COLO829 (cell line): ENCODE measurements around the gene XXYLT1.
A peak's percentile ranks its signal among the peaks of the same experiment; 100 is the strongest.

Source experiments
- DNase-seq: peaks from one replicate; pipeline ENCODE4 v3.0.0; 2012; ENCODE audit warnings: low spot score

The XXYLT1 gene

DNA sequence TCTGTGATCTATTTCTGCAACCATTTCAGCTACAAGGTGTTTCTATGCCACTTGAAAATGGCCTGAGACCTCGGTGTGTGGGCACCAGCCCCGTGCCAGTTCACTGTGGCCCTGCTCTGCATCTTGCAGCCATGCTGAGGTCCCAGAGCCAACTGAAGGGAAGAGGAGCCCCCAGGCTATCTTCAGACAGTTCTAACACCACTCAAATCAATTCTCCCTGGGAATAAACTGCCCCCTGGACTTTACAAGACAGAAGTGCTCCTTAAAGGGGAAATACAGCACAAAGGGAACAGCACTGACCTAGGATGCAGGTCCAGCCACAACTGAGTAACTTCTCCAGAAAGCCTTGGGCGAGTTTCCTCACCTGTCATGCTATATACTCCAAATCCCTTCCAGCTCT, 3.9 kb downstream of the XXYLT1 start:
- no peak for DNase-seq

- DNase-seq = no peak
Measured at GRCh38 chr3:195266428-195266827, 4.5 kb downstream of the XXYLT1 start.

GRCh38 chr3:195265363-195265976, 5.5 kb downstream of the XXYLT1 start:
- DNase-seq = no peak

DNA sequence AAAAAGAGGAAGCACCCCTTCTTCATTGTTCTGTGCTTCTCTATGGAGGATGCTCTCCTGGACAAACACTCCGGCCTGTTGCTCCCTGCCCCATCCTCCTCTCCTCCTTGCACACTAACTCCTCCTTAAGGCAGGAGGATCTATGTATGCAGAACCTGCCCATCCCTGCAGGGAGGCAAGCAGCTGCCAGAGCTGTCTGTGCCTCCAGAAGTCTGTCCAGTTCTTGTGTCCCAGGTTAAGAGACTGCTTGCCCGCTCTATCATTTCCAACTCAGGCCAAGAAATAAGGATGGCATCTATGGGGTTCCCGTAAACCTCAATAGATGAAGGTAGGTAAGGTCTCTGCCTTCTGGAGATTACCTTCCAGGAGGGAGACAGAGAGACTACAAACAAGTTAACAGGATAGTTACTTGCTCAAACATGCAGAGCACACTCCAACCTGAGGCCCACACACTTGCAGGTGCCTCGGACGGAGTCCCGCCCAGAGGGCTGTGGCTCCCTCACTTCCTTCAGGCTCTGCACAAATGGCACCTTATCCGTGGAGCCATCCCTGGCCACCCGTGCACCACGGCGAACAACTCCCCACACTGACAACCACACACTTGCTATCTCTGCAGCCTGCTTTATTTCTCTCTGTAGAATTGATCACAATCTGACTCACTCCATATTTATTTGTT, 6.9 kb downstream of the XXYLT1 start:
- no peak for DNase-seq

DNA sequence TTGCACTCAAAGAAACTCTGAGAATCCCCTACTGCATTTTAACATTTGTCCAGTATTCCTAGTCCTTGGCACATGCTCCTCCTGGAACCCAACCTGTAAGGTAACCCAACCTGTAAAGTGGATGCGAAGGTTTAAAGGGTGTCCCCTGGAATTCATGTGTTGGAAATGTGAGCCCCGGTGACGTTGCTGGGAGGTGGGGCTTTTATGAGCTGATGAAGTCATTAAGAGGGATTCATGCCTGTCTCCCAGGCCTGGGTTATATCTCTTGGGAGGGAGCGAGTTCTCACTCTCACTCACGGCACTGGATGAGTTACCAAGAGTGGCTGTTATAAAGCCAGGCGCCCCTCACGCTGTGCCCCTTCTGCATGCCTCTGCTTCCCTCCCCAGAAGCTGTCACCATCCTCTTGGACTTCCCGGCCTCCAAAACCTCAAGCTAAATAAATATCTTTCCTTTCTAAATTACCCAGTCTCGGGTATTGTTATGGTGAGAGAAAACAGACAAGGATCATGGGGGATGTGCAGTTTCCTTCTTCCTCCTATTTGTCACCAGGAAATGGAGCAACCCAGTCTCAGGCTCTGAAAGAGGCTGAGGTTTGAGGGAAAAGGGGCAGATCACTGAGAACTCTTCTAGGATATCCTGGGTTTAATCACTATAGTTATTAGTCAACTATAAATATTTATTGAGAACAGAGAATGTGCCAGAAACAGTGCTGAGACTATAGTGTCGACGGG, 7.6 kb downstream of the XXYLT1 start:
- no peak for DNase-seq

GRCh38 chr3:195261925-195262324, 9.0 kb downstream of the XXYLT1 start:
- DNase-seq = no peak

GRCh38 chr3:195260280-195260905, 10.6 kb downstream of the XXYLT1 start:
- DNase-seq = no peak

DNA sequence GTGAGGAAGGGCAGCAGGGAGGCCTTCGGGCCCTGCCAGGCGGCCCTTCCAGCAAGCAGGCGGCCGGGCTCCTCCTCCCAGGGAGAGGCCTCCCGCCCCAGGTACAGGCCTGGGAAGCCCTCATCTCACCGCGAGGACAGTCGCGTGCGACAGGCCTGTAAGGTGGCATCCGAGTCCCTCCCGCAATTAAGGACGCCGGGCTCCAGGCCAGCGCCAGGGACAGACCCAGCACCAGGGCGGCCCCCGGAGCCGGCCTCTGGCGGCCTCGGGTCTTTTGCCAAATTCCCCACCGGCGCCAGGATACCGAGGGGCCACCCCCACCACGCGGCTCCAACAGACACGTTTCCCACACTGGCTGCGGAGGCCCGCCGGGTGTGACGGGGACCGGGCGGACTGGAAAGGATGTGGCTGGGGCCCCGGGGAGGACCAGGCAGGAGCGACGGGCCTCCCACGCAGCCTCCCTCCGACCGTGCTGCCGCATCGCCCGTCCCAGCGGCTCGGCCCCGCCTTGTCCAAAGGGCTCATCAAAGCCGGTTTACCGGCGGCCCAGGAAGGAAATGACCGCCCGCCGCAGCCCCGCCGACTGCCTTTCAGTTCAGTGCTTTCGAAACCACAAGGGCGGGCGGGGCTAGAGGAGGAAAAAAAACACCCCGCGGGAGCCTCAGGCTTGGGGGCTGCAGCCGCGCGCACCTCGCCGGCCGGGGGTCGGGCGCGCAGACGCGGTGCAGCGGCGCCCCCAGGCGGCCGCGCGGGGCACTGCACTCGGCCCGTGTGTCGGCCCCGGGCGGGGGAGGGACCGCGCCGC, 11.3 kb downstream of the XXYLT1 start:
- DNase-seq = peak; percentile 96

- no peak for DNase-seq
Measured at GRCh38 chr3:195259154-195259474, 11.8 kb downstream of the XXYLT1 start.

- no peak for DNase-seq
Measured at GRCh38 chr3:195258449-195259153, 12.4 kb downstream of the XXYLT1 start.

- no peak for DNase-seq
Measured at GRCh38 chr3:195257454-195258448, 13.2 kb downstream of the XXYLT1 start.

DNA sequence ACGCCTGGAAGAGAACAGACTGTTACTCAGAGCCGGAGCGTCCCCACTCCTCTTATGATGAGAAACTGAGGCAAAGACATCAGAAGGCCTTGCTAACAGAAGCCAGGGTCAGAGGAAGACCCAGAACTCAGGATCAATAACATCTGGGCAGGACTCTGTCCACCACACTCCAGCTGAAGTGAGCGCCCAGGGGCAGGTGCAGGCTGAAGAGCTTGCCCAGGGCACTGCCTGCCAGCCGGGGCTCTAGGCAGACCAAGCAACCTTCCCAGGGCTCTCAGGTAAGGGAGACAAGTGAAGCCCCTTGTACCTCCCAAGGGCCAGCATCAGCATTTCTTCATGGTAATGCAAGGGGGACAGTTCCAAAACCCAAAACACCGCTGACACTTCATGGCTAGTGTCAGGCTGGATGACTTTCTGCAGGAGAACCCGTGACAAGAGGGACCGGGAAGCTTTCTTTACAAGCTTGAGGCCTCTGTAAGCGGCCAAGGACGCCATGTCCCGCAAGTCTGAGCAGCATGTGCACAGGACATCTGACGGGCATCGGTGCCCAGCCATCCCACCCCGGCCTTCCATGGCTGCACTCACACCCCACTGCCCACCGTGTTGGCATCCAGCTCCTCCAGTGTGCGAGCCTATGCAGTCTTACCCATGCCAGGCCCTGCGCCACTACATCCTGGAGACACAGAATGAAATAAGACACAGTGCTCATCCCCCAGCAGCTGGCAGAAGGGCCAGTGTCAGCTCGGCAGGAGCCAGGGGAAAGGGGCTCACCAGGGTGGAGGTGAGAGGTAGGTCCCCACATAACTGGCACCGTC, 14.1 kb downstream of the XXYLT1 start:
- no peak for DNase-seq

- DNase-seq = no peak
Measured at GRCh38 chr3:195255571-195256501, 15.1 kb downstream of the XXYLT1 start.

GRCh38 chr3:195255176-195255500, 15.8 kb downstream of the XXYLT1 start:
- no peak for DNase-seq

DNA sequence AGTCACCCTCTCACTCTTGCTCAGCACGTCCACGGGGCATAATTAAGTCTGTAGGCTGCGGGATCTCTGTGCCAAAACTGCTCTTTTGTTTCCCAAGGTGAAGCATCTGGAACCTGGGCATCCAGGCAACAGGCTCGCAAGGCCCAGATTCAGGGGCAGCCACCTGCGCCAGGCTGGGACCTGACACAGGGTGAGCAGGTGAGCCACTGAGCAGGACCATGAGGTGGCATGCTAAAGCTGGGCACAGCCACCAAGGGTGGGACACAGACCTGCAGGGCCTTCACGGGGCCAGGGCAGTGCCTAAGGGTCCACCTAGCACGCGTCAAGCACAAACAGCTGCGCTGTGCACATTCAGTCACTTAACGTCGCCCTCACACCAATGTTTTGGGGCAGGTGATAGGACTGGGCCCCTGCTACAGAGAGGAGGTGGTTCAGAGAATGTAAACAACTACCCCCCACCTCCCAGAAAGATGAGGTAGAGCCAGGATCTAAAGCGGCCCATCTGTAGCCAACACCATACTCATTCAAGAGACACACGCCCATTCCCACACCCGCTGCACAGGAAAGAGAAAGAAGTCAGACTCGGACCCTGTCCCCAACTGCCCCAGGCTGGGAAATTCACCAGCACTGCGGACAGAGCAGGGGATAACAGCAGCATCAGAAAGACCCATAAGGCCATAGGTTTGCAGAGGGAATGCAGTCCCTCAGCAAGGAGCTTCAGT, 16.3 kb downstream of the XXYLT1 start:
- no peak for DNase-seq

GRCh38 chr3:195253923-195254432, 17.0 kb downstream of the XXYLT1 start:
- DNase-seq = no peak

DNA sequence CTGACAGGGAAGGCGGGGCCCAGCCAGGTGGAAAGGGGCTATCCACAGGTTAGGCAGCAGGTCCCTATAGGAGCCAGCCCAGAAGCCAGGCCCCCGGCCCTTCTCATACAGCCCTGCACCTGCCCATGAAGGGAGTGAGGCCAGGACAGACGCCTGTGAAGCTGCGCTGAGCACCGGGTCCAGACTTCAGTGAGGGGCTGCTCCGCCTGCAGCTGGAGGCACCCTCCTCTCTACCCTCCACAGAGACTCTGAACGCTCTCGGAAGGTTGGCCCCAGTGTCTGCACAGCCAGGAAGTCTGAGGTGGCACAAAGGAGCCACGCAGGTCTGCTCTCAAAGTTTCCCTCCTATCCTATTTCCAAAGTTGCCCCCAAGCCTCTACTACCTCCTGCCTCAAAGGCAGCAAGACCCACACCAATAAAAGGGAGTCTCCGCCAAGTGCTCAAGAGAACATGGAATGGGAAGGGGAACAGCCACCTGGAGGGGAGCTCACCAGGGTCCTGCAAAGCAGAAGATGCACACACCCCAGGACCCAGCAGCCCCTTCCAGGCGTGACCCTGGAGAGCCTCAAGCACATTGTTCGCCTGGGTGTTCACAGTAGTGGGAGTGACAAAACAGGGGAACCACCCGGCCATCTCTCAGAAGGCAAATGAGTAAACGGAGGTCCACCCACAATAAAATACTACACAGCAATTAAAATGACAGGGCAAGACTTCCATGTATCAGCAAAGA, 19.5 kb downstream of the XXYLT1 start:
- no peak for DNase-seq
